ENCODE data around the gene CRACR2A. TPM values are rescaled to one million over a fixed set of nuclear protein-coding genes. Genes with fewer than 3 reads are reported as not detected.
A peak's percentile ranks its signal among the peaks of the same experiment; 100 is the strongest.

The CRACR2A gene
- polyA plus RNA-seq, 3 donors: 2.8 to 10.7 (median 5.8) TPM

DNA sequence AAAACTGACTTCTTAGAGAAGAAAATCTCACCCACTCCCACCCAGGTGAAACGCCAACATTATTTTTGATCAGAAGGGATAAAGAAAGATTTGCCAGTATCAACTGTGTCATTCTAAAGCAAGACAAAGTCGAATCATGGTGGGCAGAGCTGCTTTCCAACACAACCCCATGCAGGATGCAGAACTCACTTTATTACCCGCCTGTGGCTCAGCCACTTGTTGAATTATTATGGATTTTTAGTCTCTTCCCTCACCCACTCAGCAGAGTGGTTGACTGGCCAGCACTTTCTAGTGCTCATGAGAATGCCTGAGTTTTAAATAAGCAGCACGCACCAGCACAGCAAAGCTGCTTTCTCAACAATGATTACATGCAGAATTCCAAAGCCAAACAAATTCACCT is 32.1 kb downstream of the CRACR2A start:
- H4K20me1 ChIP-seq (ENCODE audit: insufficient read depth, low read length): no peaks in the 10 kb centered on the region
- peaks cover 25 to 26% of the 10 kb centered on the region in 2 donors for H3K4me1 ChIP-seq (ENCODE audit: control insufficient read depth in 1 of 2, insufficient read depth in 2 of 2, low read length in 2 of 2)
- H3K36me3 Mint-ChIP-seq: peaks cover 54 to 60% of the 10 kb centered on the region in 2 donors
- H3K4me1 Mint-ChIP-seq: peaks cover 31% of the 10 kb centered on the region
- no peak overlapping the region for H3K4me3 ChIP-seq (replicated peaks in 1 of 3; ENCODE audit: low read depth in 2 of 3, low read length in 3 of 3)
- peaks cover 0 to 4% of the 10 kb centered on the region in 2 donors for H3K9me3 ChIP-seq (replicated peaks in 1 of 2; ENCODE audit: control insufficient read depth in 1 of 2, insufficient read depth in 1 of 2, low read length in 2 of 2)
- DNase-seq: no peak
- H2AFZ ChIP-seq (ENCODE audit: insufficient read depth, low read depth, low read length, poor library complexity, severe bottlenecking): no peak overlapping the region
- H3K27me3 Mint-ChIP-seq (ENCODE audit: low read depth in 3 of 3): peaks cover 0 to 5% (median 1%) of the 10 kb centered on the region in 3 donors
- no peaks in the 10 kb centered on the region for H3K27me3 ChIP-seq (ENCODE audit: control insufficient read depth in 2 of 2, insufficient read depth in 2 of 2, low read length in 2 of 2)
- H3K9ac ChIP-seq (ENCODE audit: insufficient read depth, low read length, poor library complexity, severe bottlenecking): no peak overlapping the region
- no peak overlapping the region for H3K27ac ChIP-seq (ENCODE audit: low read depth in 1 of 2, low read length in 2 of 2)
- 100% methylated on average over 1 of the region's 4 CpGs for WGBS (ENCODE audit: insufficient coverage)
- H3K4me3 Mint-ChIP-seq: no peak overlapping the region
- peaks cover 0 to 13% (median 4%) of the 10 kb centered on the region in 7 donors for H3K9me3 Mint-ChIP-seq
- H3K79me2 ChIP-seq (ENCODE audit: insufficient read depth, low read length): no peaks in the 10 kb centered on the region
- intact Hi-C loops (cut with micrococcal nuclease): no loop called here
- H3K36me3 ChIP-seq (replicated peaks in 1 of 2; ENCODE audit: control insufficient read depth in 1 of 2, insufficient read depth in 2 of 2, low read length in 2 of 2): peaks cover 10 to 37% of the 10 kb centered on the region in 2 donors
- TF ChIP-seq, protein P1, sequence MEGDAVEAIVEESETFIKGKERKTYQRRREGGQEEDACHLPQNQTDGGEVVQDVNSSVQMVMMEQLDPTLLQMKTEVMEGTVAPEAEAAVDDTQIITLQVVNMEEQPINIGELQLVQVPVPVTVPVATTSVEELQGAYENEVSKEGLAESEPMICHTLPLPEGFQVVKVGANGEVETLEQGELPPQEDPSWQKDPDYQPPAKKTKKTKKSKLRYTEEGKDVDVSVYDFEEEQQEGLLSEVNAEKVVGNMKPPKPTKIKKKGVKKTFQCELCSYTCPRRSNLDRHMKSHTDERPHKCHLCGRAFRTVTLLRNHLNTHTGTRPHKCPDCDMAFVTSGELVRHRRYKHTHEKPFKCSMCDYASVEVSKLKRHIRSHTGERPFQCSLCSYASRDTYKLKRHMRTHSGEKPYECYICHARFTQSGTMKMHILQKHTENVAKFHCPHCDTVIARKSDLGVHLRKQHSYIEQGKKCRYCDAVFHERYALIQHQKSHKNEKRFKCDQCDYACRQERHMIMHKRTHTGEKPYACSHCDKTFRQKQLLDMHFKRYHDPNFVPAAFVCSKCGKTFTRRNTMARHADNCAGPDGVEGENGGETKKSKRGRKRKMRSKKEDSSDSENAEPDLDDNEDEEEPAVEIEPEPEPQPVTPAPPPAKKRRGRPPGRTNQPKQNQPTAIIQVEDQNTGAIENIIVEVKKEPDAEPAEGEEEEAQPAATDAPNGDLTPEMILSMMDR (IDR thresholded peaks at IDR 0.05): no peak
- H3K4me2 ChIP-seq (replicated peaks; ENCODE audit: extremely low read depth, low read length, poor library complexity, severe bottlenecking): no peak overlapping the region
- H3K27ac Mint-ChIP-seq: no peak overlapping the region

DNA sequence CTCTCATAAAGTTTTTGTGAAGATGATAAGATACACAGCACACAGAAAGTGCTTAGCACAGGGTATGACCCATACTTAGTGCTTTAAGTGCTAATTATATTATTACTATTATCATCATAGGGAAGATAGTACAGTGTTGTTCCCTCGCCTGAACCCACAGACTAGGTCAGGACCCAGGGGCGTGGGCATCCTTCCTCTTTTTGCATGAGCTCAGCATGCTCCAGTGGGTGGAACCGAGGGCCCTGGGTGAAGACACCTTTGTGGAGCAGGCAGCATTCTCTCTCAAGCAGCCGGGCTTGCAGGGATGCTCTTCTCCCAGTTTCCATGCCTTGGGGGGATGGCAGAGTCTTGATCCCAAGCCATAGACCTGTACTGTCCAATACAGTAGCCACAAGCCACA is 34.8 kb downstream of the CRACR2A start:
- Mint-ChIP-seq H3K27me3 (ENCODE audit: low read depth in 3 of 3) (peaks cover 0 to 5% (median 1%) of the 10 kb centered on the region in 3 donors), H3K4me1 (peaks cover 27% of the 10 kb centered on the region), H3K36me3 (peaks cover 40 to 41% of the 10 kb centered on the region in 2 donors), H3K9me3 (peaks cover 0 to 12% (median 3%) of the 10 kb centered on the region in 7 donors), H3K27ac (peak overlapping the region; percentile 79 to 95 (median 92)), H3K4me3 (peak overlapping the region; percentile 45 to 60)
- peak overlapping the region; percentile 11 for H3K4me2 ChIP-seq (replicated peaks; ENCODE audit: extremely low read depth, low read length, poor library complexity, severe bottlenecking)
- TF ChIP-seq, protein P1 (IDR thresholded peaks at IDR 0.05): no peak
- peaks cover 25 to 26% of the 10 kb centered on the region in 2 donors for H3K4me1 ChIP-seq (ENCODE audit: control insufficient read depth in 1 of 2, insufficient read depth in 2 of 2, low read length in 2 of 2)
- no peaks in the 10 kb centered on the region for H3K79me2 ChIP-seq (ENCODE audit: insufficient read depth, low read length)
- peak overlapping the region in 1 of 2 donors; percentile 83 for H3K27ac ChIP-seq (ENCODE audit: low read depth in 1 of 2, low read length in 2 of 2)
- 5% methylated on average over 3 of the region's 4 CpGs for WGBS (ENCODE audit: insufficient coverage)
- H3K9me3 ChIP-seq (replicated peaks in 1 of 2; ENCODE audit: control insufficient read depth in 1 of 2, insufficient read depth in 1 of 2, low read length in 2 of 2): peaks cover 0 to 4% of the 10 kb centered on the region in 2 donors
- intact Hi-C loops (cut with micrococcal nuclease): no loop called here
- peak; percentile 68 to 77 (median 72) for DNase-seq
- H4K20me1 ChIP-seq (ENCODE audit: insufficient read depth, low read length): no peaks in the 10 kb centered on the region
- H3K36me3 ChIP-seq (replicated peaks in 1 of 2; ENCODE audit: control insufficient read depth in 1 of 2, insufficient read depth in 2 of 2, low read length in 2 of 2): peaks cover 2 to 15% of the 10 kb centered on the region in 2 donors
- peak overlapping the region in 1 of 3 experiments; percentile 38 for H3K4me3 ChIP-seq (replicated peaks in 1 of 3; ENCODE audit: low read depth in 2 of 3, low read length in 3 of 3)
- H2AFZ ChIP-seq (ENCODE audit: insufficient read depth, low read depth, low read length, poor library complexity, severe bottlenecking): no peak overlapping the region
- H3K27me3 ChIP-seq (ENCODE audit: control insufficient read depth in 2 of 2, insufficient read depth in 2 of 2, low read length in 2 of 2): no peaks in the 10 kb centered on the region
- H3K9ac ChIP-seq (ENCODE audit: insufficient read depth, low read length, poor library complexity, severe bottlenecking): no peak overlapping the region

Data from CD14-positive monocyte (primary cell).